AG04449 (cell line): Measurements from ENCODE around the gene EYS.
"Not testable (repeated sequence)": the region's sequence is repeated elsewhere in the genome, so short reads cannot be mapped to it uniquely, and the experiment has no call there.

Experiments used
- CTCF ChIA-PET: fragments of 350-600 bp; formaldehyde crosslinking; extraction: SDS; loops from one replicate; lab custom pipeline; 2021; ENCODE audit warnings: antibody characterized with exemption; lab: Yijun Ruan, JAX
- POLR2A ChIA-PET: fragments of 400-600, 350-600 bp; formaldehyde crosslinking; extraction: SDS; loops from one replicate; lab custom pipeline; 2020; ENCODE audit warnings: antibody characterized with exemption, inconsistent platforms; lab: Yijun Ruan, JAX
- DNase-seq: peaks from one replicate; pipeline ENCODE4 v3.0.0-alpha.2; 2010; ENCODE audit warnings: low read depth, low spot score
- H3K4me3 ChIP-seq: 2 replicates; pipeline ENCODE4 v1.5.1; 2011; ENCODE audit warnings: low read depth, mild to moderate bottlenecking, control low read depth, low read length
- TF ChIP-seq, protein P1 (sequence below): IDR thresholded peaks from one replicate; pipeline ENCODE4 v1.5.1; 2011; ENCODE audit warnings: mild to moderate bottlenecking, moderate library complexity, low read length, control low read depth, inconsistent platforms; ENCODE audit not compliant: insufficient read depth; ENCODE audit errors: missing control alignments

The EYS gene

DNA sequence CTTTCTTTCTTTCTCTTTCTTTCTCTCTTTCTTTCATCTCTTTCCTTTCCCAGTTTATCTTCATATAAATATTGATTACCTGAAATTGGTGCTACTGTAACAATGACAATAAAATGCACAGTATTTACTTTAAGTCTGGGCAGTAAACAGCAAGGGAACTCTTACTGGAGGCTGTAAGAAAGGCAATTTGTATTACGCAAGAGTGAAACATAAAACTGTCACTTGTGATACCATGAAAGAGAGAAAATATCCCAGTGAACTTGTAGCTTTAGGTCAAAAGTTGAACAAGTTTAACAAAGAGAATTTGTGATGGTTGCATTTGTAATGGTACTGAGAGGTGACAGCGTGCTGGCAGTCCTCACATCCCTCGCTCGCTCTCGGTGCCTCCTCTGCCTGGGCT lies 80.0 kb downstream of the EYS start:
- CTCF ChIA-PET: no interaction called here
- no peak for DNase-seq
- POLR2A ChIA-PET: no interaction called here
- TF ChIP-seq, protein P1, sequence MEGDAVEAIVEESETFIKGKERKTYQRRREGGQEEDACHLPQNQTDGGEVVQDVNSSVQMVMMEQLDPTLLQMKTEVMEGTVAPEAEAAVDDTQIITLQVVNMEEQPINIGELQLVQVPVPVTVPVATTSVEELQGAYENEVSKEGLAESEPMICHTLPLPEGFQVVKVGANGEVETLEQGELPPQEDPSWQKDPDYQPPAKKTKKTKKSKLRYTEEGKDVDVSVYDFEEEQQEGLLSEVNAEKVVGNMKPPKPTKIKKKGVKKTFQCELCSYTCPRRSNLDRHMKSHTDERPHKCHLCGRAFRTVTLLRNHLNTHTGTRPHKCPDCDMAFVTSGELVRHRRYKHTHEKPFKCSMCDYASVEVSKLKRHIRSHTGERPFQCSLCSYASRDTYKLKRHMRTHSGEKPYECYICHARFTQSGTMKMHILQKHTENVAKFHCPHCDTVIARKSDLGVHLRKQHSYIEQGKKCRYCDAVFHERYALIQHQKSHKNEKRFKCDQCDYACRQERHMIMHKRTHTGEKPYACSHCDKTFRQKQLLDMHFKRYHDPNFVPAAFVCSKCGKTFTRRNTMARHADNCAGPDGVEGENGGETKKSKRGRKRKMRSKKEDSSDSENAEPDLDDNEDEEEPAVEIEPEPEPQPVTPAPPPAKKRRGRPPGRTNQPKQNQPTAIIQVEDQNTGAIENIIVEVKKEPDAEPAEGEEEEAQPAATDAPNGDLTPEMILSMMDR: no peak
- no peak overlapping the region for H3K4me3 ChIP-seq

DNA sequence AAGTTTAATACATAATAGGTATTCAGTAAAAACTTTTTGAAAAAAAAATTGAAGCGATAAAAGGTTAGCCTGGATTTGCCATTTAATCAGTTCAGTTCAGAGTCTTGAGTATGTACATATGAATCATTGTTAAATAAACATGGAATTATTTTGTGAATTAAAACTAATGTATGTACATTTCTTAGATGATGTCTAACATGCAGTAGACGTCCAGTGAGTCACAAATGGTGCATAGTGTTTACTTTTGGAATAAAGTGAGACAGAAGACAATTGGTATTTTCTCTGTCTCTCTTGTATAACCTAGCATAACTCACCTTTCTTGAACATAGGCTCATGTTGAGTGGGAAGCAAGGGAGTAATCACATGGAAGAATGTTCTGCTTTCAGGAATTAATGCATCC lies 83.5 kb downstream of the EYS start:
- TF ChIP-seq, protein P1: no peak

DNA sequence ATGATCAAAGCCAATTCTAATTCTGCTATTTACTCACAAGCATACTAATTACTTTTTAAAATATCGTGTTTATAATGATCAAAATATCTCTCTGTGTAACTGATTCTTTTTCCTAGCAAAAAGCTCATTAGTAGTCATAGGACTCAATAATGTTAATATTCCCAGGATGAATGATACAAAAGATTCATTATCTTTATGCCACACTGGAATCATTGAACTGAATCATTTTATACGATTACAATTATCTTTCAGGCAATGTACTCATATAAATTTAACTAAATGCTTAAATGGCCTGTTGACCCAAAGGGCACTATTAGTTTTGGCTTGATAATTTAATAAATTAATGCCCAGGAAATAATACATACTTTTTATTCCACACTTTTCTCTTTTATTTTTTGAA lies 96.3 kb downstream of the EYS start:
- no peak overlapping the region for H3K4me3 ChIP-seq
- ChIA-PET POLR2A (no interaction called here), CTCF (no interaction called here)
- TF ChIP-seq, protein P1: no peak
- DNase-seq: no peak

More for the DNA sequence above, 83.5 kb downstream of the EYS start:
- POLR2A ChIA-PET: no interaction called here
- no peak for DNase-seq
- no peak overlapping the region for H3K4me3 ChIP-seq
- CTCF ChIA-PET: no interaction called here

DNA sequence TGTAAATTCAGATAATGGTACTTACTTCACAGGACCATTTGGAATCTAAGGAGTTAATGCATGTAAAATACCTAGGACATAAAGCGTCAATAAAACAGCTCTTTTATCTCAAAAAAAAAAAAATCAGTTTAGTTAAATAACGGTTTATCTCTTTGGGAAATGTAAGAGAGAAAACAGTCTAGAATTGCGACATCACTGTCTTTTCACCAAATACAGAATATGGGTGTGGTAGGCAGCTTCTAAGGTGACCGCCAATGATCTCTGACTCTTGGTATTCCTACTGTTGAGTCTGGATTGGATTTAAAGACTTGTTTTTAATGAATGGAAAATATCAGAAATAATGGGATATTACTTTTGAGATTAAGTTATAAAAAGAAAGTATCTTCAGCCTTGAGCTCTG lies 111.5 kb downstream of the EYS start:
- H3K4me3 ChIP-seq: no peak overlapping the region
- no peak for DNase-seq
- TF ChIP-seq, protein P1: no peak
- ChIA-PET CTCF (no interaction called here), POLR2A (no interaction called here)

DNA sequence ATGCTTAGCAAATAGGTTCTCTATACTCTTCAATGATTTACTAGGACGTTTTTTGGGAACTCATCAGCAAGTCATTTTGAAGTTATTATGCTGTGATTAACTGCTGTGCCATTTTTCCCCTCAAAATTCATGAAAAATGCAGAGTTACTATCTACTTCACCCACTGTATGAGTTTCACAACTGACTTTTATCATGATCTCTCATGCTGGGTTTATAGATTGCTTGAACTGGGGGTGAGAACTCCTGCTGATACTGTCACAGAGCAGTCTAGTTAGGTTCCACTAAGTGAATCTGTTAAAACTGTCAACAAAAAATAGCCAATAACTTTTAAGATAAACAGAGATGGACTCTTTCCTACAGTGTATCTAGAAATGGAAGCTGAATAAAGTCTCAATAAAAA lies 136.7 kb downstream of the EYS start:
- ChIA-PET CTCF (no interaction called here), POLR2A (no interaction called here)
- TF ChIP-seq, protein P1: no peak
- no peak overlapping the region for H3K4me3 ChIP-seq
- DNase-seq: no peak

DNA sequence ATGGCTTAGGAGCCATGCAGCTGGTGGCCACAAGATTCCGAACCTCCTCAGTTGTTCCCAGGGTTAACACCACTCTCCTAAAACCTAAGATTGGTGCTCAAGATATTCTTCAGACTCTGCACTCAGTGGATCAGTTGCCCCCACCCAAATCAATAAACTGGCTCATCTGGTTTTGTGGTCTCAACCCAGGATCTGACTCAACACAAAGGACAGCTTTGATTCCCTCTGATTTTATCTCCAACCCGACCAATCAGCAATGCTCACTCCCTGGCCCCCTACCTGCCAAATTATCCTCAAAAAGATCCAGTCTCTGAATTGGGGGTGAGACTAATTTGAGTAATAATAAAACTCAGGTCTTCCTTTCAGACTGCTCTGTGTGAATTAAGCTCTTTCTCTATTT lies 137.5 kb downstream of the EYS start:
- DNase-seq: no peak

DNA sequence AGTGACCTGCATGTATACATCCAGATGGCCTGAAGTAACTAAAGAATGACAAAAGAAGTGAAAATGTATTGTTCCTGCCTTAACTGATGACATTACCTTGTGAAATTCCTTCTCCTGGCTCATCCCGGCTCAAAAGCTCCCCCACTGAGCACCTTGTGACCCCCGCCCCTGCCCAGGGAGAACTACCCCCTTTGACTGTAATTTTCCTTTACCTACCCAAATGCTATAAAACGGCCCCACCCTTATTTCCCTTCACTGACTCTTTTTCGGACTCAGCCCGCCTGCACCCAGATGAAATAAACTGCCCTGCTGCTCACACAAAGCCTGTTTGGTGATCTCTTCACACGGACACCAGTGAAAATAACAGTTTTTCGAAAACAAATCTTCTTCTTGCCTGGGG lies 138.0 kb downstream of the EYS start:
- H3K4me3 ChIP-seq, DNase-seq, CTCF ChIA-PET, POLR2A ChIA-PET: not testable (repeated sequence)

More for the DNA sequence above, 137.5 kb downstream of the EYS start:
- H3K4me3 ChIP-seq: no peak overlapping the region
- TF ChIP-seq, protein P1: no peak
- CTCF ChIA-PET: no interaction called here
- POLR2A ChIA-PET: no interaction called here
